Measurements from ENCODE around the gene APBA2.

- TF ChIP-seq, protein P1, sequence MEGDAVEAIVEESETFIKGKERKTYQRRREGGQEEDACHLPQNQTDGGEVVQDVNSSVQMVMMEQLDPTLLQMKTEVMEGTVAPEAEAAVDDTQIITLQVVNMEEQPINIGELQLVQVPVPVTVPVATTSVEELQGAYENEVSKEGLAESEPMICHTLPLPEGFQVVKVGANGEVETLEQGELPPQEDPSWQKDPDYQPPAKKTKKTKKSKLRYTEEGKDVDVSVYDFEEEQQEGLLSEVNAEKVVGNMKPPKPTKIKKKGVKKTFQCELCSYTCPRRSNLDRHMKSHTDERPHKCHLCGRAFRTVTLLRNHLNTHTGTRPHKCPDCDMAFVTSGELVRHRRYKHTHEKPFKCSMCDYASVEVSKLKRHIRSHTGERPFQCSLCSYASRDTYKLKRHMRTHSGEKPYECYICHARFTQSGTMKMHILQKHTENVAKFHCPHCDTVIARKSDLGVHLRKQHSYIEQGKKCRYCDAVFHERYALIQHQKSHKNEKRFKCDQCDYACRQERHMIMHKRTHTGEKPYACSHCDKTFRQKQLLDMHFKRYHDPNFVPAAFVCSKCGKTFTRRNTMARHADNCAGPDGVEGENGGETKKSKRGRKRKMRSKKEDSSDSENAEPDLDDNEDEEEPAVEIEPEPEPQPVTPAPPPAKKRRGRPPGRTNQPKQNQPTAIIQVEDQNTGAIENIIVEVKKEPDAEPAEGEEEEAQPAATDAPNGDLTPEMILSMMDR (IDR thresholded peaks at IDR 0.05) = no peak
- TF ChIP-seq POLR2A (IDR thresholded peaks at IDR 0.05; ENCODE audit: low read depth) (no peak), POLR2AphosphoS5 (IDR thresholded peaks at IDR 0.05) (no peak), EP300 (IDR thresholded peaks at IDR 0.05) (no peak)
Observed at GRCh38 chr15:28995705-28996104, 109.9 kb downstream of the APBA2 start.
